IMR-90 (cell line): Measurements from ENCODE around the gene HSBP1L1.

Experiments
- BHLHE40 ChIP-seq: fragments of 150-350 bp; IDR thresholded peaks from 2 replicates; pipeline ENCODE4 v1.6.1; 2016; ENCODE audit warnings: mild to moderate bottlenecking, low read depth, low read length
- CEBPB ChIP-seq: IDR thresholded peaks from 2 replicates; pipeline ENCODE4 v1.6.1; 2012; ENCODE audit warnings: low read depth, low read length, improper control_type of control experiment
- CHD1 ChIP-seq: IDR thresholded peaks from 2 replicates; pipeline ENCODE4 v1.6.1; 2012; ENCODE audit warnings: low read depth, low read length, improper control_type of control experiment
- MXI1 ChIP-seq: IDR thresholded peaks from 2 replicates; pipeline ENCODE4 v1.6.1; 2012; ENCODE audit warnings: low read depth, mild to moderate bottlenecking, low read length, moderate library complexity, borderline replicate concordance
- POLR2A ChIP-seq: IDR thresholded peaks from 2 replicates; pipeline ENCODE4 v1.6.1; 2012; ENCODE audit warnings: mild to moderate bottlenecking, low read depth, low read length
- RFX5 ChIP-seq: IDR thresholded peaks from 2 replicates; pipeline ENCODE4 v1.8.0; 2012; ENCODE audit warnings: low read depth, mild to moderate bottlenecking, low read length, moderate library complexity
- TF ChIP-seq, protein P1 (sequence below): conservative IDR thresholded peaks from 2 replicates; pipeline ENCODE4 v1.5.1; 2012; ENCODE audit warnings: mild to moderate bottlenecking, low read depth, low read length, improper control_type of control experiment

DNA sequence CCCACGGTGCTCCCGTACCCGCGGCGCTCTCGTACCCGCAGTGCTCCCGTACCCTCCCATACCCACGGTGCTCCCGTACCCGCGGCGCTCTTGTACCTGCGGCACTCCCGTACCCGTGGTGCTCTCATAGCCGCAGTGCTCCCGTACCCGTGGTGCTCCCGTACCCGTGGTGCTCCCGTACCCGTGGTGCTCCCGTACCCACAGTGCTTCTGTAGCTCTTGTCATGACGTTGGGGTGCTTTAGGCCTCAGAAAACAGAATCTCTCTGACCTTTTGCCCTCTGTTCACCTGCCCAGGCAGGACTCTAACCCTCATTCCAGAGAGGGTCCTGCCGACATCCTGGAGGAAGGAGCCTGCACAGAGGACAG, 48.3 kb upstream of the HSBP1L1 start:
- no peak for TF ChIP-seq RFX5
- TF ChIP-seq BHLHE40 = no peak
- TF ChIP-seq, protein P1, sequence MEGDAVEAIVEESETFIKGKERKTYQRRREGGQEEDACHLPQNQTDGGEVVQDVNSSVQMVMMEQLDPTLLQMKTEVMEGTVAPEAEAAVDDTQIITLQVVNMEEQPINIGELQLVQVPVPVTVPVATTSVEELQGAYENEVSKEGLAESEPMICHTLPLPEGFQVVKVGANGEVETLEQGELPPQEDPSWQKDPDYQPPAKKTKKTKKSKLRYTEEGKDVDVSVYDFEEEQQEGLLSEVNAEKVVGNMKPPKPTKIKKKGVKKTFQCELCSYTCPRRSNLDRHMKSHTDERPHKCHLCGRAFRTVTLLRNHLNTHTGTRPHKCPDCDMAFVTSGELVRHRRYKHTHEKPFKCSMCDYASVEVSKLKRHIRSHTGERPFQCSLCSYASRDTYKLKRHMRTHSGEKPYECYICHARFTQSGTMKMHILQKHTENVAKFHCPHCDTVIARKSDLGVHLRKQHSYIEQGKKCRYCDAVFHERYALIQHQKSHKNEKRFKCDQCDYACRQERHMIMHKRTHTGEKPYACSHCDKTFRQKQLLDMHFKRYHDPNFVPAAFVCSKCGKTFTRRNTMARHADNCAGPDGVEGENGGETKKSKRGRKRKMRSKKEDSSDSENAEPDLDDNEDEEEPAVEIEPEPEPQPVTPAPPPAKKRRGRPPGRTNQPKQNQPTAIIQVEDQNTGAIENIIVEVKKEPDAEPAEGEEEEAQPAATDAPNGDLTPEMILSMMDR = no peak
- TF ChIP-seq CEBPB = no peak
- TF ChIP-seq POLR2A = no peak
- no peak for TF ChIP-seq CHD1
- no peak for TF ChIP-seq MXI1
